Fibroblast of gingiva (primary cell): ENCODE data around the gene PARVB.

ENCODE experiments used
- DNase-seq: peaks from one replicate; pipeline ENCODE4 v3.0.0-alpha.2; 2011; ENCODE audit warnings: low read depth

The PARVB gene

GRCh38 chr22:44185237-44186120 is 161.4 kb downstream of the PARVB start:
- DNase-seq: no peak

GRCh38 chr22:44186121-44186510 is 162.0 kb downstream of the PARVB start:
- DNase-seq: no peak

GRCh38 chr22:44186737-44187136 is 162.6 kb downstream of the PARVB start:
- no peak for DNase-seq

GRCh38 chr22:44187652-44188230 is 163.6 kb downstream of the PARVB start:
- no peak for DNase-seq

GRCh38 chr22:44188316-44188715 is 164.2 kb downstream of the PARVB start:
- no peak for DNase-seq

- no peak for DNase-seq
Observed at GRCh38 chr22:44188986-44189630, 165.0 kb downstream of the PARVB start.

- no peak for DNase-seq
Observed at GRCh38 chr22:44190381-44190976, 166.4 kb downstream of the PARVB start.

- DNase-seq: no peak
Observed at GRCh38 chr22:44191036-44191454, 166.9 kb downstream of the PARVB start.

- DNase-seq: no peak
Observed at GRCh38 chr22:44192098-44192815, 168.2 kb downstream of the PARVB start.

- no peak for DNase-seq
Observed at GRCh38 chr22:44192816-44193534, 168.9 kb downstream of the PARVB start.

- no peak for DNase-seq
Observed at GRCh38 chr22:44193535-44193891, 169.4 kb downstream of the PARVB start.

GRCh38 chr22:44194569-44194968 is 170.5 kb downstream of the PARVB start:
- DNase-seq: no peak

GRCh38 chr22:44195189-44195871 is 171.2 kb downstream of the PARVB start:
- no peak for DNase-seq

GRCh38 chr22:44196241-44196640 is 172.1 kb downstream of the PARVB start:
- no peak for DNase-seq

GRCh38 chr22:44196731-44197131 is 172.6 kb downstream of the PARVB start:
- no peak for DNase-seq

- no peak for DNase-seq
Observed at GRCh38 chr22:44197271-44197670, 173.2 kb downstream of the PARVB start.

GRCh38 chr22:44199164-44199563 is 175.1 kb downstream of the PARVB start:
- DNase-seq: no peak

- no peak for DNase-seq
Observed at GRCh38 chr22:44199866-44200265, 175.8 kb downstream of the PARVB start.

- no peak for DNase-seq
Observed at GRCh38 chr22:44200451-44200850, 176.3 kb downstream of the PARVB start.

GRCh38 chr22:44200855-44201550 is 176.9 kb downstream of the PARVB start:
- no peak for DNase-seq
